H9 (cell line): ENCODE measurements around the gene PDE7B. TPM values are rescaled to one million over a fixed set of nuclear protein-coding genes. Genes with fewer than 3 reads are reported as not detected.

ENCODE experiments used
- DNase-seq: peaks from one replicate; pipeline ENCODE4 v3.0.0-alpha.2; 2017
- H2AFZ ChIP-seq: one replicate; pipeline ENCODE4 v1.6.1; 2013; ENCODE audit warnings: mild to moderate bottlenecking, low read length, control low read depth, moderate library complexity
- H2AK5ac ChIP-seq: 2 replicates; pipeline ENCODE4 v1.6.1; 2013; ENCODE audit warnings: low read length, control low read depth, mixed read lengths; ENCODE audit not compliant: insufficient read length
- H2BK120ac ChIP-seq: one replicate; pipeline ENCODE4 v1.6.1; 2013; ENCODE audit warnings: low read depth, mild to moderate bottlenecking, low read length, control low read depth, inconsistent platforms; ENCODE audit not compliant: poor library complexity, severe bottlenecking
- H2BK12ac ChIP-seq: 2 replicates; pipeline ENCODE4 v1.6.1; 2013; ENCODE audit warnings: low read length, control low read depth, mixed read lengths, low read depth; ENCODE audit not compliant: insufficient read length
- H2BK15ac ChIP-seq: 2 replicates; pipeline ENCODE4 v1.6.1; 2013; ENCODE audit warnings: low read depth, low read length, control low read depth
- H2BK20ac ChIP-seq: one replicate; pipeline ENCODE4 v1.6.1; 2013; ENCODE audit warnings: low read depth, mild to moderate bottlenecking, low read length, control low read depth, inconsistent platforms; ENCODE audit not compliant: poor library complexity, severe bottlenecking
- H2BK5ac ChIP-seq: 2 replicates; pipeline ENCODE4 v1.6.1; 2013; ENCODE audit warnings: low read length, control low read depth, mixed read lengths; ENCODE audit not compliant: insufficient read length
- H3K14ac ChIP-seq: 2 replicates; pipeline ENCODE4 v1.6.1; 2013; ENCODE audit warnings: low read length, control low read depth; ENCODE audit not compliant: insufficient read depth
- H3K18ac ChIP-seq: 2 replicates; pipeline ENCODE4 v1.6.1; 2013; ENCODE audit warnings: low read depth, mild to moderate bottlenecking, mixed read lengths, low read length, control low read depth; ENCODE audit not compliant: insufficient read length
- H3K23ac ChIP-seq: 2 replicates; pipeline ENCODE4 v1.6.1; 2013; ENCODE audit warnings: low read length, control low read depth, mixed read lengths, low read depth; ENCODE audit not compliant: insufficient read length
- H3K23me2 ChIP-seq: 2 replicates; pipeline ENCODE4 v1.6.1; 2013; ENCODE audit warnings: low read depth, mild to moderate bottlenecking, mixed read lengths, low read length, control low read depth; ENCODE audit not compliant: insufficient read length, poor library complexity, severe bottlenecking
- H3K27ac ChIP-seq: 2 replicates; pipeline ENCODE4 v1.5.1; 2013; ENCODE audit warnings: low read length, control low read depth, mixed read lengths, low read depth; ENCODE audit not compliant: insufficient read length
- H3K27me3 ChIP-seq: 2 replicates; pipeline ENCODE4 v1.6.1; 2013; ENCODE audit warnings: low read length, control low read depth, inconsistent platforms; ENCODE audit not compliant: insufficient read depth
- H3K4ac ChIP-seq: 2 replicates; pipeline ENCODE4 v1.6.1; 2013; ENCODE audit warnings: low read depth, mild to moderate bottlenecking, control low read depth, inconsistent platforms, low read length, moderate library complexity
- H3K4me1 ChIP-seq: 2 replicates; pipeline ENCODE4 v1.6.1; 2013; ENCODE audit warnings: low read length, control low read depth, inconsistent platforms; ENCODE audit not compliant: insufficient read depth
- H3K4me2 ChIP-seq: 2 replicates; pipeline ENCODE4 v1.6.1; 2013; ENCODE audit warnings: low read length, control low read depth, mixed read lengths; ENCODE audit not compliant: insufficient read length, insufficient read depth
- H3K56ac ChIP-seq: 2 replicates; pipeline ENCODE4 v1.6.1; 2013; ENCODE audit warnings: low read depth, mild to moderate bottlenecking, mixed read lengths, low read length, control low read depth; ENCODE audit not compliant: insufficient read length
- H3K79me1 ChIP-seq: 2 replicates; pipeline ENCODE4 v1.6.1; 2013; ENCODE audit warnings: low read depth, mild to moderate bottlenecking, moderate library complexity, low read length, control low read depth, inconsistent platforms; ENCODE audit not compliant: insufficient read depth, poor library complexity, severe bottlenecking
- H3K79me2 ChIP-seq: 2 replicates; pipeline ENCODE4 v1.6.1; 2013; ENCODE audit warnings: low read length, control low read depth, inconsistent platforms; ENCODE audit not compliant: insufficient read depth
- H3K9ac ChIP-seq: 2 replicates; pipeline ENCODE4 v1.6.1; 2013; ENCODE audit warnings: low read length, control low read depth, mixed read lengths; ENCODE audit not compliant: insufficient read length; ENCODE audit errors: extremely low read depth
- H3K9me3 ChIP-seq: one replicate; pipeline ENCODE4 v1.6.1; 2013; ENCODE audit warnings: low read depth, low read length, inconsistent platforms; ENCODE audit not compliant: control insufficient read depth
- H3T11ph ChIP-seq: one replicate; pipeline ENCODE4 v1.6.1; 2013; ENCODE audit warnings: mild to moderate bottlenecking, low read length, control low read depth, inconsistent platforms
- H4K20me1 ChIP-seq: one replicate; pipeline ENCODE4 v1.6.1; 2013; ENCODE audit not compliant: control insufficient read depth, insufficient read length, insufficient read depth
- H4K5ac ChIP-seq: 2 replicates; pipeline ENCODE4 v1.6.1; 2013; ENCODE audit warnings: low read depth, mild to moderate bottlenecking, mixed read lengths, low read length, control low read depth; ENCODE audit not compliant: insufficient read length
- H4K8ac ChIP-seq: replicated peaks from 2 replicates; pipeline ENCODE4 v1.6.1; 2013; ENCODE audit warnings: low read length, control low read depth, mixed read lengths, low read depth; ENCODE audit not compliant: insufficient read length
- H4K91ac ChIP-seq: 2 replicates; pipeline ENCODE4 v1.6.1; 2013; ENCODE audit warnings: low read depth, mild to moderate bottlenecking, moderate library complexity, mixed read lengths, low read length, control low read depth; ENCODE audit not compliant: insufficient read length
- H3K27ac Mint-ChIP-seq, 3 experiments: 2 replicates in 2 of 3; 3 replicates in 1 of 3; pipeline ENCODE4 v1.8.0; 2020 to 2021; ENCODE audit warnings: mixed read lengths in 3 of 3, mild to moderate bottlenecking in 1 of 3, moderate library complexity in 1 of 3
- H3K27me3 Mint-ChIP-seq: 2 replicates; pipeline ENCODE4 v1.8.0; 2021; ENCODE audit warnings: low read depth, mild to moderate bottlenecking, moderate library complexity, mixed read lengths
- H3K36me3 Mint-ChIP-seq, 3 experiments: 2 replicates in 2 of 3; 3 replicates in 1 of 3; pipeline ENCODE4 v1.8.0; 2020 to 2021; ENCODE audit warnings: low read depth in 3 of 3, mixed read lengths in 3 of 3; ENCODE audit not compliant: insufficient read depth in 1 of 3
- H3K4me1 Mint-ChIP-seq, 2 experiments: 2 replicates each; pipeline ENCODE4 v1.8.0; 2020; ENCODE audit warnings: mixed read lengths in 2 of 2
- H3K4me3 Mint-ChIP-seq, 2 experiments: 2 replicates in 1 of 2; 3 replicates in 1 of 2; pipeline ENCODE4 v1.8.0; 2020 to 2021; ENCODE audit warnings: mild to moderate bottlenecking in 2 of 2, mixed read lengths in 2 of 2, moderate library complexity in 1 of 2
- H3K9me3 Mint-ChIP-seq, 2 experiments: 2 replicates in 1 of 2; 3 replicates in 1 of 2; pipeline ENCODE4 v1.8.0; 2020; ENCODE audit warnings: mild to moderate bottlenecking in 2 of 2, mixed read lengths in 2 of 2, moderate library complexity in 1 of 2
- CTCF ChIP-seq: fragments of 200-600 bp; sonication (generic); conservative IDR thresholded peaks from 3 replicates; pipeline ENCODE4 v1.8.0; 2021; ENCODE audit warnings: antibody characterized with exemption, mild to moderate bottlenecking
- WGBS: extraction: QIAGEN DNeasy Blood & Tissue Kit; methylation state at CpG from one replicate; pipeline ENCODE4 v1.1.7; 2013; ENCODE audit warnings: missing lambda C conversion rate, low lambda C conversion rate, mixed read lengths; ENCODE audit not compliant: insufficient read length; ENCODE audit errors: extremely low coverage; 5-methylcytosine and 5-hydroxymethylcytosine counted together
- total RNA-seq: library from RNA; stranded (reverse); gene quantifications from 2 replicates; pipeline ENCODE4 v1.2.1, GENCODE V29; 2021

The PDE7B gene
- total RNA-seq, 1 experiment from 2014 or later = not detected

- no peak overlapping the region for H2AK5ac ChIP-seq
These were observed 21.0 kb upstream of the PDE7B start for GRCh38 chr6:135830452-135830881.

More at GRCh38 chr6:135830452-135830881, 21.0 kb upstream of the PDE7B start:
- H4K20me1 ChIP-seq = no peaks in the 10 kb centered on the region
- H2BK120ac ChIP-seq = no peak overlapping the region
- no peak overlapping the region for H2BK15ac ChIP-seq
- no peak overlapping the region for H3K23ac ChIP-seq
- WGBS = no CpG with 5 or more reads among the region's 5 CpGs
- Mint-ChIP-seq H3K27me3 (no peaks in the 10 kb centered on the region), H3K9me3 (no peaks in the 10 kb centered on the region; a peak in 1 of 5 replicates), H3K36me3 (no peaks in the 10 kb centered on the region), H3K4me3 (no peak overlapping the region), H3K4me1 (peaks cover 12 to 17% of the 10 kb centered on the region in 2 experiments), H3K27ac (no peak overlapping the region)
- H3K4ac ChIP-seq = no peak overlapping the region
- H4K8ac ChIP-seq = no peak overlapping the region
- H4K91ac ChIP-seq = no peak overlapping the region
- no peaks in the 10 kb centered on the region for H3K23me2 ChIP-seq
- no peak overlapping the region for H4K5ac ChIP-seq
- H2BK5ac ChIP-seq = no peak overlapping the region
- H3T11ph ChIP-seq = no peak overlapping the region
- no peaks in the 10 kb centered on the region; the same call in none of the 2 replicates for H3K4me1 ChIP-seq
- H3K56ac ChIP-seq = no peak overlapping the region
- no peak for DNase-seq
- no peak overlapping the region for H3K18ac ChIP-seq
- no peaks in the 10 kb centered on the region for H3K27me3 ChIP-seq
- no peak overlapping the region for H2BK20ac ChIP-seq
- H2BK12ac ChIP-seq = no peak overlapping the region
- no peaks in the 10 kb centered on the region for H3K9me3 ChIP-seq
- no peaks in the 10 kb centered on the region for H3K79me1 ChIP-seq
- H3K79me2 ChIP-seq = no peaks in the 10 kb centered on the region
- H2AFZ ChIP-seq = no peak overlapping the region
- no peak overlapping the region for H3K27ac ChIP-seq
- no peak overlapping the region for H3K4me2 ChIP-seq
- no peak overlapping the region for H3K9ac ChIP-seq
- no peak for TF ChIP-seq CTCF
- H3K14ac ChIP-seq = no peak overlapping the region
